SK-N-MC (cell line): Measurements from ENCODE around the gene CDHR5.

Experiments
- EZH2 ChIP-seq: fragments of 200-600 bp; sonication (generic); IDR thresholded peaks from one replicate; pipeline ENCODE4 v1.6.1; 2017; ENCODE audit warnings: antibody characterized with exemption
- FOXP2 ChIP-seq: optimal IDR thresholded peaks from 2 replicates; pipeline ENCODE3; 2011; ENCODE audit warnings: mild to moderate bottlenecking, moderate library complexity; ENCODE audit not compliant: insufficient read depth; ENCODE audit errors: extremely low read length, control extremely low read depth
- POLR2AphosphoS5 ChIP-seq: IDR thresholded peaks from 2 replicates; pipeline ENCODE4 v1.6.1; 2012; ENCODE audit warnings: mild to moderate bottlenecking, low read depth, low read length, borderline replicate concordance

DNA sequence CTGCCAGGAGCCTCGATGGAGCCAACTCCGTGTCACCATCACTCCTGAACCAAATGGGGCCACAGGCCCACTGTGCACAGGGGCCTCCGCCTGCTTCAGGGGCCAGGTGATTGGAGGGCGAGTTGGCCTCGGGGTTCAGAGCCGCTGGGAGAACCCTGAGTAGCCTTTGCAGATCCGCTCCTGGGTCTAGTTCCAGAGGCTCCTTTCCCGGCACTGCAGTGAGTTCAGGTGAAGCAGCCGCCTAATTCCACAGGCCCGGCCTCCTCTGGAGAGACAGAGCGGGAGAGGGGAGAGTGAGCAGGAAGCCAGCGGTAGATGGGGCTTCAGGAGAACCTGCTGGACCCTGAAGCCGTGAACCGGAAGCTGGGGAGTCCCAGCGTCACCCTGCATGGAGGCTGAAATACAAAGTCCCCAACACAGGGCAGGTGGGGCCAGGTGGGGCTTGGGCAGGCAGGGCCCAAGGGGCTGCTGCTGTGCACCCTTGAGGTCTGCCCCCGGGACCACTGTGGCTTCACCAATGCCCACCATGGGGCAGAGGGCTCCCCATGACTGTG, 34.9 kb upstream of the CDHR5 start:
- TF ChIP-seq EZH2 (no peak), POLR2AphosphoS5 (no peak), FOXP2 (no peak)
